Right lung (tissue), 5 donors: ENCODE data around the gene GALNT18. TPM values are rescaled to one million over a fixed set of nuclear protein-coding genes. Genes with fewer than 3 reads are reported as not detected.
"Not testable (repeated sequence)": the region's sequence is repeated elsewhere in the genome, so short reads cannot be mapped to it uniquely, and the experiment has no call there.

Source experiments
- DNase-seq, 2 donors: peaks; one replicate each; pipeline ENCODE4 v3.0.0-alpha.2; 2013
- polyA plus RNA-seq, 5 donors: library from polyadenylated mRNA; unstranded; fragments of 120-200 nt; gene quantifications; one replicate each; pipeline versions ENCODE4 v1.2.1 to v1.2.3, GENCODE V29; 2013; ENCODE audit warnings: inconsistent platforms in 1 of 5, low replicate concordance in 1 of 5; ENCODE audit not compliant: insufficient read length in 5 of 5, insufficient read depth in 1 of 5

The GALNT18 gene
- polyA plus RNA-seq, 5 donors: 18.0 to 26.8 (median 20.7) TPM

DNA sequence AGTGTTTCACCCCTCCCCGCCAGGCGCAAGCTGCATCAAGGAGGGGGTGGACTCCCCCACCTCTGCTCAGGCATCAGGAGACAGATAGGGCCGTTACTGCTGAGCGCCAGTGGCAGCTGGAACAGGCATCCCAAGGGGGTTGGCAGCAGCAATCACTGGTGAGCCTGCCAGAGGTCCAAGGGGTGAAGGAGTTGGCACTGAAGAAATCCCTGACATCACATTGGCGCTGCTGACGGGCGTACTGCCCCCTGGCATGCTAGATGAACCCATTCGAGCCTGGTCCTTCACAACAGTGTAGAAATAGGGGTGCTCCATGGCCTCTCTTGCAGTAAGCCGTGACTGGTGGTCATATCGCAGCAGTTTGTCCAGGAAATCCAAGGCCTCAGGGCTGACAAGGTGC, 270.0 kb downstream of the GALNT18 start:
- DNase-seq: not testable (repeated sequence)

DNA sequence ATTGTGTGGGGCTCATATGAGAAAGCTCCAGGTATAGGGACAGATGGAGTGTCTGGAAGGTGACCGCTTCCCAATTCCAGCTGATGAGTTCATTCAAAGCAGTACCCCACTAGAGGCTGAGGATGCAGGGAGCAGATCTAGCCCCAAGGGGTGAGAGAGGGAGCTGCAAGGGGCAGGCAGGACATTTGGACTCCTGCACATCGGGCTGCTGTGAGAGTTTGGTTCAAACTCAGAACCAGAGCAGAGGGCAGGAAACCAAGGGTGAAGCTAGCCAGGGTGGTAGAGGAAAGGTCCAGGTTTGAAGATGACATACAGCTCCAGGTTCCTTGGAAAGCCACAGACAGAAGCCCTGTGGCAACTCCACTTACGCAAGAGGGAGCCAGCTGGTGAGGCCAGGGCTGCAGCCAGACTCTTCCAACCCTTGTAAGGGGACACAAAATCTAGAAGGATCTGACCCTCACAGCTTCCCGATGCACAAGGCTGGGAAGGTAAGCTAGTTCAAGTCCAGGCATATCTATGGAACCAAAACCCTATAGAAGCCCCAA, 270.7 kb downstream of the GALNT18 start:
- no peak for DNase-seq

DNA sequence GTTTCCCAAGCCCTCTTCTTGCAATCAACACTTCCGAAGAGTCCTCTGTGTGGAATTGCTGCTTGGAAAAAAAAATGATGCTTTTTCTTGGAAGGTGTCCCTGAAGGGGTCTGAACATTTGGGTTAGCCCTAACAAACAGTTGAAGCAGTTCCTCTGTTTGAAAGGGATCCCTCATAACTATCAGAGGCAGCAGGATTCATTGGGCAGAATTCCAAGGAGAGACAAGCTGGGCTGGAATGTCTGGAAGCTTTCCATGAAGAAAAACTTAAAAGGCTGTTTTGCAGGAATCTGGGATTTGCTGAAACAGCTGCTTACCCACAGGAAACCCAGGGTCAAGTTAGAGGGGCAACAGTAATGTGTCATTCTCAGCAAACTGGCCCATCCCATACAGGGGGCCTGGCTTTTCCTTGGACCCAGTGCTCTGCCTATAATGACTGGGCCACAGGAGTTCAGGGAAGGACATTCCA, 271.9 kb downstream of the GALNT18 start:
- DNase-seq: peak; percentile 84 to 89

DNA sequence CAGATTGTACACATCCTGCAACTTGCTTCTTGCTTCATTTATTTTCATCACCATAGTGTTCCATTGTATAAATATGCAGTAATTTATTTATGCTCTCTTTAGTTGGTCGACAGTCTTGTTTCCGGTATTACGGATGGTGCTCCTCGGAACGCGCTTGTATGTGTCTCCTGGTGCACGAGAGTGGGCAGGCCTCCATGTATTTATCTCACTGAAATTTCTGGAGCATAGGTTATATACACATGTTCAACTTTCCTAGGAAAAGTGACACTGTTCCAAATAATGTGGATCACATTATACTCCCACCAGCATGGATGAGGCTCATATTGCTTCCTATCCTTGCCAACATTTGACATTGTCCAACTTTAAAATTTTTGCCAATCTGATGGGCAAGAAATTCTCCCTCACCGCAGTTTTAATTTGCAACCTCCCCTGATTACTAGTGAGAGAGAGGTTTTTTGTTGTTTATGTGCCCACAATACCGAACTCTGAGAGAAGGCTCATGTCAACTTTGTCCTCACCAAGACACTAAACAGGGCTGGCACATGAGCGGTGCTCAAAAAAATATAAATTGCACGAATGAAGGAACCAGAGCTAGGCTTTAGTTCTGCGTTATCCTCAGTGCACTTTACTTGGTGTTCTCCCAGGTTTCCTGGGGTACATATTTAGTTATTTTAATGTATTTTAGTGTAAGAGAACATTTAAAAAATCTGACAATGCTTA, 272.5 kb downstream of the GALNT18 start:
- DNase-seq: no peak

DNA sequence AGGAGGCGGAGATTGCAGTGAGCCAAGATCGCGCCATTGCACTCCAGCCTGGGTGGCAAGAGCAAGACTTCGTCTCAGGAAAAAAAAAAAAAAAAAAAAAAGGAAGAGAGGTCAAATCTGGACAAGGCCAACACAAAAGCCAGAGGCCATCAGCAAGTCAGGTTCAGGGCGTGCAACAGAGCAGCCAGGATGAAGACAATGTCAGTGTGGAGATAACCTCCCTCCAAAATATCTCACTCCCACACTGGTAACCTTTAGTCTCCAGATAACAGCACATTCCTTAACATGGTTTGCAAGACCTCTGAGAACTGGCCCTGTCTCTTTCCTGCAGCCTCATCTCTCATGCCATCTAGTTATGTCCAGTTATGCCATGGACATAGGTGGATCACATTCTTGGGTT, 273.5 kb downstream of the GALNT18 start:
- DNase-seq: no peak

DNA sequence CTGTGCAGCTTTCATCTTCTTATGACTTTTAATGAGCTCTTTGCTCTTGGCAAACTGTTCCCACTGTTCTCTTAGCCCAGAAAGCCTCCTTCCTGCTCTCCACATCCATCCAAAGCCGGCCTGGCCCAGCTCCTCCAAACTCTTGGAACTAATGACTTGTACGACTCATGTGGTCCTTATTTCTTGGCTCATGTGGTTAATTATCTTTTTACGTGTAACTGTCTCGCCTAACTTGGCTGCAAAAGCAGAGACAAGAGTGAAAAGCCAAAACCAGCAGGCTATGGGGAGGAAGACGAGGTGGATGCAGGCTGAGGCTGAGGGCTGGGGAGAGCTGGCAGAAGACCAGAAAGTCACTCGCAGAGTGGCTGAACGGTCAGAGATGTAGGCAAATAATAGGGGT, 274.2 kb downstream of the GALNT18 start:
- peak; percentile 45 to 46 for DNase-seq

DNA sequence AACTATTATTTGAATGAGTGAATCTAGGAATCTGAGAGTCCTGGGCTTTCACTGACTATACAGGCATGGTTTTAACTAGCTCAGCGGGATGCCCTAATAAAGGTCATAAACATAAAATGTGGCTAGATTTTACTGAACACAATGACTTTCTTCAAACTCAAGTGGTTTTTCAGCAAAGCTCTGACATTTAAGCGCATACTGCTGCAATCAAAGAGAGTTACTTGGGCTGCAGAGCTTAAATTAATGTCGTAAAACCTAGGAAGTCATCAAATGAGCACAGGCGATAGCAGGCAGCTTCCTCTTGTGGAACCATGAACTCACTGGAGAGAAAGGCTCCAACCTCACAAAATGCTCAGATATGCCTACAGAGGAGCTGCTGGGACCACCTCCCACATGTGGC, 275.5 kb downstream of the GALNT18 start:
- DNase-seq: no peak

DNA sequence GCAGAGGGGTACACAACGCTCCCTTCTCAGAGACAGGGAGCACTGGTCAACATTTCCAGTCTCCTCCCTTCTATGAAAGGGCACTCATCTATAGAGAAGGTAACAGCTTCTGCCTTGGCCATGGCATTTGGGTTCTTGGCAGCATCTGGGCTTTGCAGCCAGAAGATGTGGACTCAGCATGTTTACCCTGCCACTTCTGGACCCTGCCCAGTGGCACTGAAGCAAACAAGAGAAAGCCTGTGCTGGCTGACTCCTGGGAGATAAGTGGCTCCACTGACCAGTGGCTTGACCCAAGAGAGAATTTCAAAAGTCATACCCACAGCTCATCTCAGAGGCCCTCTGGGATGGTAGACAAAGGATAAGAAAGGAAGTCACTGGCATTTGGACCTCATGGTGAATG, 276.7 kb downstream of the GALNT18 start:
- DNase-seq: no peak

DNA sequence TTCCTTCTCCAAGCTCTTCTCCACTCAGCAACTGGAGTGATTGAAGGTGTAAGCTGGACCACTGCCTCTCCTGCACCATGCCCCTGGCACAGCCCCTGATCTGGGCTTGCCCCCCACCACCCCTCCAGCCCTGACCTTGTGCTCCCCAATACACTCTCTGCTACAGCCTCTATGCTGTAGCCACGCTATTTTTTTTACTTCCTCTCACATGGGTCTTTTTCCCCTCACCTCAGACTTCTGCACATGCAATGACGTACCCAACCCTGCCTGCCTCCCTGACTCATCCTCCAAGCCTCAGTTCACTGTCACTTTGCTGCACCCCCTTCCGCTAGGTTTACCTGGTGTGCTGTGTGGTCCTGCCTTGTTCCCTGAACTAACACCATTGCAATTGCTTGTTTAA, 277.8 kb downstream of the GALNT18 start:
- DNase-seq: no peak

DNA sequence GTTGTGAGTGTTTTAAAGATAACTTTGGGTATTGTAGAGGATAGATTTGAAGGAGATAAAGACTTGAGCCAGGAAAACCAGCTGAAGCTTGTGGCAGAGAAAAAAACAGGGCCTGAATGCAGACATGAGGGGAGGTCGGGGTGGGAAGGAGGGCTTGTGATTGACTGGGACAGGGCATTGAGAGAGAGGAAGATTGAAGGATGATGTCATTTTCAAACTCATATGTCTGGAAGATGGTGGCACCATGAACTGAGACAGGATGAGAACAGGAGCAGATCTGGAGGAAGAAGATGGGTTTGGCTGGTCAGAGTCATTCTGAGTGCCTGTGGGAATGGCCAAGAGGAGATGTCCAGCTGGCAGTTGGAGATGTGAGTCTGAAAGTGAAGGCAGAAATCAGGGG, 283.5 kb downstream of the GALNT18 start:
- no peak for DNase-seq

DNA sequence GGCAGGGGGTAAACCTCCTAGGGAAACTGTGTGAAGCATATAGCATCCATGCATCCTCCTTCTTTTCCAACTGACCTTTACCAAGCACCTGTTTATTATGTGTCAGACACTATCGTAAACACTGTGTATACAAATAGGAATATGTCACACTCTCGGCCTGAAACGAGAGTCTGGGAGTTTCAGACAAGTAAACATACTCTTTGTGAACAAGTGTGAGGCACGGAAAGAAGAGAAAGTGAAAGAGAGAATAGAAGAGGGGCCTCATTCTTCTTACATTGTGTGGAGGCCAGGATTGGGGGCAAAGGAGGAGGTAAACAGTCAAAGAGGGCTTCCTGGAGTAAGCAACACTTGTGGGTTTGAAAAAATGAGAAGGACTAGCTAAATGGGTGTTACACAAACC, 285.1 kb downstream of the GALNT18 start:
- DNase-seq: no peak

DNA sequence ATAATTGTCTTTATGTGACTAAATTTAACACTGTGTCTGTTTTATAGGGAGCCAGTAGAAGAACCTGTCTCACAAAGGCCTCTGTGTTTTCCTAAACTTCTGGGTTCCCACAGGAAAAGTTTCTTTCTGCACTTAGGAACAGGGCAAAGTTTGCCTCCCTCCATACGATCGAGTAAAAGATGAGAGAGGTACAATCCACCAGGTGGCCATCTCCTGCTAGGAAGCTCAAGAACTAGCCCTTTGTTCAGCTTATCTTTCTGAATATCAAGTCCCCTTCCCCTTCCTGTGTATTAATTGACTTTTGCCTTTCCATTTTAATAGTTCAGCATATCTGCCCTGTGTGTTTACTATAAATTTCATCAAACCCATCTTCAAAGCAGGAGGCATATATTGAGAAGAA, 286.8 kb downstream of the GALNT18 start:
- no peak for DNase-seq

DNA sequence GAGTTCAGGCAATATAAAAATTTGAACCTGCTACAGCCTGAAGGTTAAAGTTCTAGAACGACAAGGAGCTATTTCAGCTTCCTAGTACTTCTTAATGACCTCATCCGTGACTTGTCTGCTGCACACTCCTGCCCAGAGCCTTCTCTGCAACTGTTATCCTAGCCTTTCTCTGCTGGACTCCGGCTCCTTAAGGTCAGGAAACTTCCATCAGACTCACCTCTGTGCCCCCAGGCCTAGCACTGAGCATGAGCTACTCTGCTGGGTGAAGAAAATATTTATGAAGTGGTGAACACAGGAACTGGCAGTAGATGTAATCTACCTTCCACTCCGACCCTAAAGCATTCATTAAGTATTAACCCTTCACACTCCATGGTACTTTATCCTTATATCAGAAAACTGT, 287.2 kb downstream of the GALNT18 start:
- no peak for DNase-seq

DNA sequence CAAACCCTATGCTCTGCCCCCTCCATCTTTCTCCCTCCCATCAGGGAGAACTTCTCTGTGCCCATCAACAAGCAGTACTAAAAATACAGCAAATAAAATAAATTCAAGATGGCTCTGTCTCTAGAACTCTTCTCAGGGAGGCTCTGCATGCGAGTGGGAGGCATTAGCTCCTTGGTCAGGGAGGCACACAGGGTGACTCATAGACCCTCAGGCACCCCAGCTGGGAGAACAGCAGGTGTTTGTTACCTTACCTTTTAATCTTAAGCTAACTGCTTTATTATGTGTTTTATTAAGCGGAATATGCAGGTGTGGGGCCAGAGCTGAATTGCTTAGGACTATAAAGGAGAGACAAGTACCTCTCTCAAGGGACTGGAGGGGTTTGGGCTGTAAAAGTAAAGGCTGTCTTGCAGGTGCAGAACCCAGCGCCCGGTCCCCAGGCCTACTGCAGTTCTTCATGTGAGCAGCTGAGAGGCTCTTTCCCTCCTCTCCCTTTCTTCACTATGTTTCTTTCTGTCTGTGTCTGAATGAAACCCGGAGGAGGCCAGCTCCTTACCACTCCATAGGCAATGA, 289.6 kb downstream of the GALNT18 start:
- DNase-seq: no peak

DNA sequence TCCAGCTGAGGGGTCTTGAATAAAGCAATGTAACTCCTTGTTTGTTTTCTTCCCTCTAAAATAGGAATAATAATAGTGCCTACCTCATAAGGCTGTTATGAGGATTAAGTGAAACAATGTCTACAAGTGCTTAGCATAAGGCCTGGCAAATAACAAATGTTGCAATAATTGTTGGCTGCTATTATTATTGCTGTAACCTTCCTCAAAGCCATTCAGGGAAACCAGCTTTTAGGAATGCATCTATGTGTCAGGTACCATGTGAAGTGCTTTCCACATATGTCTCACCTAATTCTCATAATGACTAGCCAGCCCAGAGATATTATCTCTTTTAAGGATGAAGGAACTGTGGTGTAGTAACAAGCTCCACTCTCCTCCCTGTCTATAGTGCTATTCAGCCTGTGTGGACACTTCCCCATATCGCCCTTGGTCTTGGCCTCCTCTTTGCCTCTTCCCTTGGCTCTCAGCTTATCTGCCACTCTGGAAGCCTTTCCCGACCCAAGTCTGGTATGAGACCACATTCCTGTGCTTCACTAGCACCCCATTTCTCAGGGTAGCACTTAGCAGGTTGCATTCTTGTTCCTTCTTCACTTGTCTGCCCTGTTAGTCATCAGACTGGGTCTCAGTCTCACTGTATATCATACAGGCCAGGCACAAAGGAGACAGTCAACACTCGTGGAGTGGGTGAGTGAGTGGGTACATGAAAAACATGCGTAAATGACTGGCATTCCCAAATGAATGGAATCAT, 292.6 kb downstream of the GALNT18 start:
- no peak for DNase-seq

DNA sequence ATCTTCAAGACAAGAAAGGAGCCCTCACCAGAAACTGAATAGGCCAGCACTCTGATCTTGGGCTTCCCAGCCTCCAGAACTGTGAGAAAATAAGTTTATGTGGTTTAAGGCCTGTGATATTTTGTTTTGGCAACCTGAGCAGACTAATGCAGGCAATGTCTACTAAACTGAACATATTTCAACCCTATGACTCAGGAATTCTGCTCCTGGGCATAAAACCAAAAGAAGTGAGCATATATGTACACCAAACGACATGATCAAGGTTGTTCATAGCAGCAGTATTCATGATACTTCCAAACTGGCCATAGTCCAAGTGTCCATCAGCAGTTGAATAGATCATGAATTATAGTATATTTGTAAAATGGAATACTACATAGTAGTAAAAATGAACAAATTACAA, 297.7 kb downstream of the GALNT18 start:
- DNase-seq: no peak

DNA sequence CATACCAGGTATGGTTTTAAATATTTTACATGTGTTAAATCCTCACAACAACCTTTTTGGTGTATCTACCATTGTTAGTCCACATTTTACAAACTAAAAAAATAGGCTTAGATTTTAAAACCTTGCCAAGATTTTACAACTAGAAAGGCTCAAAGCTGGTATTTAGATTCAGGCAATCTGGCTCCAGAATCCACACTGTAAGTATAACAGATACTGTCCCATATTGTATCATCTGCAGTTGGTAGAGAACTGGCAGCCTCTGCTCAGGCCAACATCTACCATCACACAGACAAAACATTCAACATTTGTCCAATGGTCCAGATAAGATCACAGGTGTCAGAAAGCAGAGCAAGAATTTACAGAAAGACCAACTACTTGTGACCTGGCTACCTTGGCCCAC, 299.7 kb downstream of the GALNT18 start:
- DNase-seq: no peak

DNA sequence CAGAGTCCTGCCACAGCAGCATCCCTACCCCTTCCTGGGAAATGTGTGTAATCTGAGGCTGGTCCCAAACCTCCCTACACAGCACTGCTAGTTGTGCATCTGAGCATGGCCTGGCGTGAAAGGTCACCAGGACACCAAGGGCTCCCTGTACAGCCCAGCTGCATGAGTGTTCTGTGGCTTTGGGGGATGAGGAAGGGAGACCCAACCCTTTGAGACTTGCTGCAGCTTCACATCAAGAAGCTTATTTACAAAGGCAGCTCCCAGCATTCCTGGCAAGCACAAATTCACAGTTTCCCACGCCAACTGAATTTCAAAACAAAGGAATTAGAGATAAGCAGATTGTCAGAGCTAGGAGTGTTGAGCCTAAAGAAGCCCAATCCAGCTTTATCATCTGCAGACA, 301.0 kb downstream of the GALNT18 start:
- peak; percentile 28 to 60 for DNase-seq

DNA sequence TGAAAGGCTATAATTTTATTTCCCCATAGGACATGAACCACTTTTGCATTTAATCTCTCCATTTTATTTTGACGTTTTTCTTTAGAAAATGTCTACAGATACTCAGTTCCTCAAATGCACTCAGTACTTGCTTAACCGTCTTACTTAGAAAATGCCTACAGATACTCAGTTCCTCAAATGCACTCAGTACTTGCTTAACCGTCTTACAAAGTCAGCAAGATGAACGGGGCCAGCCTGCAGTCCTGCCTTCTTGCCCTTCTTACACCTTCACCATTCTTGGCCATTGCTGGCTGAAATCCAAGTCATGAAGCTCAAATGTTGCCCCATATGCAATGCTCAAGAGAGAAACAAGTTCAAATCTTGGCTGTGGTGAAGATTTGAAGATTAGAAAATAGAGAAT, 302.8 kb downstream of the GALNT18 start:
- no peak for DNase-seq

DNA sequence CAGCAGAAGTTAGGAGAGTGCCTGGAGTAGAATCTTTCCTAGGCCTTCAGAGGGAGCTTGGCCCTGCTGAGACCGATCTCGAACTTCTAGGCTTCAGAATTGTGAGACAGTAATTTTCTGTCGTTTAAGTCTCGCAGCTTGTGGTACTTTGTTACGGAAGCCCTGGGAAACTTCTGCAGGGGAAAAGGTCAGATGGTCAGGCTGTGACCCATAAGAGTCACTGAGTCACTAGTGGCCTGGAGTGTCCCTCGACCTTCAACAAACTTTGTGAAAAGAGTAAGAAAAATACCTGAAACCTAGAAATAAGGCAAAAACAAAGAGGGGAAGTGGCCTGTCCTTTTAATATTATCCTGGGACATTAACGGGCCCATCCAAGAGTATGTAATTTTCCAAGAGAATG, 303.3 kb downstream of the GALNT18 start:
- no peak for DNase-seq

DNA sequence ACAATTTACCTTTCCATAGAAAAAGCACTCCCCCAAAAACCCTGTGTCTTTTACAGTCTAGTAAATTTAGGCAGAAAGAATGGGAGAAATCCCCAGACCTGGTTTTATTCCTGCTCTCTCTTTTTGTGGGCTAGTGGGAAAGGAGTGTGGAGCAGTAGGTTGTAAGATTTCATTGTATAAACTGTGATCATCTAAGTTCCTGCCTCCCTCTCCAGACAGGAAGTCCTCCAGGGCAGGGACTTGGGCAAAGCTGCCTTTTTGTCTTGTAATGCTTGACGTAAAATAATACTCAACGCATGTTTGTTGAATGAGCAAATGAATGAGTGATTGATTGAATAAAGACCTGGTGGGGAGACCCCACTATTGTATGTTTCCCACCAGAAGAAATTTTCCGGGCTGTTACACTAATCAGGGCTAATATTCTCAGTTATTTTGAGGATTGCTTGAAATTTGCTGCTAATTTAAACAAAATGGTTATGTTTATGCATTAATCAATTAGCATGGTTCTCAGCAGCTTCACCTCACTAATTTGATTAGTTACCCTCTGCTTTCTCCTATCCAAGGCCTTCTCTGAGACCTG, 305.1 kb downstream of the GALNT18 start:
- no peak for DNase-seq

DNA sequence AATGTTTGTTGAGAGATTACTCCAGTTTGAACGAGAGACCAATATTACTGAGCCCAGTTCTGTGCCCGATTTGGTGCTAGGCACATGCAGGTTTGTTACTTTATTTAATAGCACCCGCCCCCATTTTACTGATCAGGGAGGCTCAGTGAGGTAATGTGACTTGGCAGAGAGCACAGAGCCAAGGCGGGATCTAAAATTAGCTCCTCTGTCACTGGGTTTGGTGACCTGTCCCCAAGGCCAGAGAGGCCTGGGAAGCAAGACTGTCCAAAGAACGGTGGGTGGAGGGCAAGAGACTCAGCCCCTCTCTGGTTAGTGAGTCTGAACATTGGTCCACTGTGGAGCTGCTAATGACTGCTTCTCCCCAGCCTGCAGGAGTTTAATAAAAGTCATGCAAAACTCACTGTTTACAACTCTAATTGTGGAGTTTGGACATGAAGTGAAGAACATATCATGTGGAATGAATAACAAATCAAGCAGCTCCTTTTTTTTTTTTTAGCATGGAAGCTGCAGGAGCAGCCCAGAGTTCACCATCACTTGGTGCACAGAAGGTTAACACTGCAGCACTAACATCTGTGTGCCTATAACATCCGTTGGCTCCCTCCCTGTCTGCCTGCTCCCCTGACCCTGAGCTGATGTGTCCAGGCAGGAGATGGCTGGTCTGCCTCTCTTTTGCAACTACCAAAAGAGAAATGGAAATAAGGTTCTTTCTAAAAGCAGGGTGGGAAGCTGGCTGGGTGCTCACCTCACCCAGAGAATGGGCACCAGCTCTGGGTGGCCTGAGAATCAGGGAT, 307.7 kb downstream of the GALNT18 start:
- DNase-seq: no peak
